ENCODE measurements around the gene CRK.

DNA sequence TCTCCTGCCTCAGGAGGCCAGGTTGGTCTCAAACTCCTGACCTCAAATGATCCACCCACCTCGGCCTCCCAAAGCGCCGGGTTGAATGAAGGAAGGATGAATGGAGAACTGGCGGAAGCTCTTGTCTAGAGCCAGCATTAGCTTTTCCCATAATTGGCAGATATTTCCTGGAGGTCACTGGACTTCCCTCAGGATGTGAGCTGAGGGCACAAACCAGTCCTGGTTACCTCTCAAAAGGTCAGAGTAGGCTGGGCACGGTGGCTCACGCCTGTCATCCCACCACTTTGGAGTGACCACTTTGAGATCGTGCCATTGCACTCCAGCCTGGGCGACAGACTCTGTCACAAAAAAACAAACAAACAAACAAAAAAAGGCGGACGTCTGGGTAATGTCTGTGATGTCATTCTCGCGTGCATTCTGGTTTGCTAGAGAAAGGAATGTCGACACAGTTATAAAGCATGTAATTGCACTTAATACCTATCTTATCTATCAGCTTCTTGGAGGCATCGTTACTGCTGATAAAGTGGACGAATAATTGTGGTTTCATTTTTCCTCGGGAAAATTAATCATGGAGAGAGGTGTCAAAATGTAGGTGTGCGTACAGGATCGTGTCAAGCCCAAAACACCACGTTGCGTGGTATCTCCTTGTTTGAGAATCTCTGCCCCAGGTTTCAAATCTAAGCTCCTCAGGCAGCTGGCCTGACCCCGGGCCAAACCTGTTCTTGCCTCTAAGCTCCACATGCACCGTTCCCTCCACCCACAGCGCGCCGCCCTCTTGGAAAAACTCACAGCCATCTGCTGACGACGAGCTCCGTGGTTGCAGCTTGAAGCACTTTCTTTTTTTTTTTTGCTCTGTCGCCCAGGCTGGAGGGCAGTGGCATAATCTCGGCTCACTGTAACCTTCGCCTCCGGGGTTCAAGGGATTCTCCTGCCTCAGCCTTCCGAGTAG, 6.4 kb upstream of the CRK start:
- no peak for TF ChIP-seq RAD21 (IDR thresholded peaks at IDR 0.05; ENCODE audit: low read length)
- TF ChIP-seq, protein P1, sequence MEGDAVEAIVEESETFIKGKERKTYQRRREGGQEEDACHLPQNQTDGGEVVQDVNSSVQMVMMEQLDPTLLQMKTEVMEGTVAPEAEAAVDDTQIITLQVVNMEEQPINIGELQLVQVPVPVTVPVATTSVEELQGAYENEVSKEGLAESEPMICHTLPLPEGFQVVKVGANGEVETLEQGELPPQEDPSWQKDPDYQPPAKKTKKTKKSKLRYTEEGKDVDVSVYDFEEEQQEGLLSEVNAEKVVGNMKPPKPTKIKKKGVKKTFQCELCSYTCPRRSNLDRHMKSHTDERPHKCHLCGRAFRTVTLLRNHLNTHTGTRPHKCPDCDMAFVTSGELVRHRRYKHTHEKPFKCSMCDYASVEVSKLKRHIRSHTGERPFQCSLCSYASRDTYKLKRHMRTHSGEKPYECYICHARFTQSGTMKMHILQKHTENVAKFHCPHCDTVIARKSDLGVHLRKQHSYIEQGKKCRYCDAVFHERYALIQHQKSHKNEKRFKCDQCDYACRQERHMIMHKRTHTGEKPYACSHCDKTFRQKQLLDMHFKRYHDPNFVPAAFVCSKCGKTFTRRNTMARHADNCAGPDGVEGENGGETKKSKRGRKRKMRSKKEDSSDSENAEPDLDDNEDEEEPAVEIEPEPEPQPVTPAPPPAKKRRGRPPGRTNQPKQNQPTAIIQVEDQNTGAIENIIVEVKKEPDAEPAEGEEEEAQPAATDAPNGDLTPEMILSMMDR (conservative IDR thresholded peaks at IDR 0.05; ENCODE audit: low read depth, low read length) = no peak
- TF ChIP-seq, protein P2, sequence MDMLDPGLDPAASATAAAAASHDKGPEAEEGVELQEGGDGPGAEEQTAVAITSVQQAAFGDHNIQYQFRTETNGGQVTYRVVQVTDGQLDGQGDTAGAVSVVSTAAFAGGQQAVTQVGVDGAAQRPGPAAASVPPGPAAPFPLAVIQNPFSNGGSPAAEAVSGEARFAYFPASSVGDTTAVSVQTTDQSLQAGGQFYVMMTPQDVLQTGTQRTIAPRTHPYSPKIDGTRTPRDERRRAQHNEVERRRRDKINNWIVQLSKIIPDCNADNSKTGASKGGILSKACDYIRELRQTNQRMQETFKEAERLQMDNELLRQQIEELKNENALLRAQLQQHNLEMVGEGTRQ (IDR thresholded peaks at IDR 0.05; ENCODE audit: low read depth, low read length) = no peak
- TF ChIP-seq MAFK (IDR thresholded peaks at IDR 0.05; ENCODE audit: low read depth, low read length) = no peak
- TF ChIP-seq RFX5 (IDR thresholded peaks at IDR 0.05; ENCODE audit: low read depth, low read length) = no peak
- TF ChIP-seq CEBPB (IDR thresholded peaks at IDR 0.05; ENCODE audit: low read depth, low read length) = no peak
- no peak for TF ChIP-seq SMC3 (IDR thresholded peaks at IDR 0.05; ENCODE audit: low read depth, low read length)
- TF ChIP-seq POLR2A (IDR thresholded peaks at IDR 0.05; ENCODE audit: low read depth, low read length) = no peak
- TF ChIP-seq MXI1 (IDR thresholded peaks at IDR 0.05; ENCODE audit: borderline replicate concordance, low read depth, low read length) = no peak
- no peak for TF ChIP-seq BHLHE40 (IDR thresholded peaks at IDR 0.05; ENCODE audit: low read depth, low read length)
- TF ChIP-seq MAZ (IDR thresholded peaks at IDR 0.05; ENCODE audit: borderline replicate concordance, low read depth, low read length) = no peak
